ENCODE data around the gene CORO1C. TPM values are rescaled to one million over a fixed set of nuclear protein-coding genes. Genes with fewer than 3 reads are reported as not detected.

CORO1C gene
- polyA plus RNA-seq, 1 donor from 2014 or later: 123 TPM

GRCh38 chr12:108712925-108713203 is 18.5 kb downstream of the CORO1C start:
- Histone ChIP-seq H3K9me3 (ENCODE audit: low read length) (no peaks in the 10 kb centered on the region), H4K20me1 (ENCODE audit: insufficient read depth) (no peaks in the 10 kb centered on the region), H3K4me2 (ENCODE audit: low read length) (no peak overlapping the region), H3K9me2 (ENCODE audit: insufficient read depth, low read length) (no peaks in the 10 kb centered on the region), H3K9ac (ENCODE audit: low read length) (no peak overlapping the region), H3K79me2 (replicated peaks; ENCODE audit: insufficient read depth, low read length) (peaks cover 80% of the 10 kb centered on the region), H3K27ac (ENCODE audit: low read length) (no peak overlapping the region), H3K4me3 (ENCODE audit: low read length) (no peak overlapping the region), H2AFZ (ENCODE audit: low read depth, low read length) (no peak overlapping the region), H3F3A (ENCODE audit: insufficient read depth, low read length, poor library complexity, severe bottlenecking) (no peaks in the 10 kb centered on the region), H3K27me3 (ENCODE audit: insufficient read depth, low read depth, low read length) (no peaks in the 10 kb centered on the region), H3K36me3 (ENCODE audit: insufficient read depth, low read length) (no peaks in the 10 kb centered on the region)
- TF ChIP-seq REST (IDR thresholded peaks at IDR 0.05; ENCODE audit: borderline replicate concordance) (no peak), EZH2 (IDR thresholded peaks at IDR 0.05; ENCODE audit: borderline replicate concordance, insufficient read depth, low read length, poor library complexity, severe bottlenecking) (no peak), CTCF (IDR thresholded peaks at IDR 0.05; ENCODE audit: poor library complexity, severe bottlenecking) (no peak), TAF1 (IDR thresholded peaks at IDR 0.05; ENCODE audit: low read depth) (no peak), POLR2AphosphoS5 (IDR thresholded peaks at IDR 0.05) (no peak)

GRCh38 chr12:108712165-108712924 is 19.0 kb downstream of the CORO1C start:
- H3K9me3 ChIP-seq (ENCODE audit: low read length): no peaks in the 10 kb centered on the region
- no peak overlapping the region for H3K9ac ChIP-seq (ENCODE audit: low read length)
- H3K27ac ChIP-seq (ENCODE audit: low read length): no peak overlapping the region
- H2AFZ ChIP-seq (ENCODE audit: low read depth, low read length): no peak overlapping the region
- no peaks in the 10 kb centered on the region for H3K9me2 ChIP-seq (ENCODE audit: insufficient read depth, low read length)
- H3F3A ChIP-seq (ENCODE audit: insufficient read depth, low read length, poor library complexity, severe bottlenecking): no peaks in the 10 kb centered on the region
- TF ChIP-seq REST (IDR thresholded peaks at IDR 0.05; ENCODE audit: borderline replicate concordance) (no peak), POLR2AphosphoS5 (IDR thresholded peaks at IDR 0.05) (no peak), TAF1 (IDR thresholded peaks at IDR 0.05; ENCODE audit: low read depth) (no peak), RAD21 (conservative IDR thresholded peaks at IDR 0.05) (no peak), EZH2 (IDR thresholded peaks at IDR 0.05; ENCODE audit: borderline replicate concordance, insufficient read depth, low read length, poor library complexity, severe bottlenecking) (no peak), EP300 (conservative IDR thresholded peaks at IDR 0.05; ENCODE audit: poor library complexity, severe bottlenecking) (no peak), MXI1 (conservative IDR thresholded peaks at IDR 0.05; ENCODE audit: poor library complexity, severe bottlenecking) (no peak), SMC3 (conservative IDR thresholded peaks at IDR 0.05; ENCODE audit: poor library complexity) (no peak), CTCF (IDR thresholded peaks at IDR 0.05; ENCODE audit: poor library complexity, severe bottlenecking) (no peak)
- peaks cover 79% of the 10 kb centered on the region for H3K79me2 ChIP-seq (replicated peaks; ENCODE audit: insufficient read depth, low read length)
- no peaks in the 10 kb centered on the region for H3K27me3 ChIP-seq (ENCODE audit: insufficient read depth, low read depth, low read length)
- H3K4me3 ChIP-seq (ENCODE audit: low read length): no peak overlapping the region
- no peak overlapping the region for H3K4me2 ChIP-seq (ENCODE audit: low read length)
- H3K36me3 ChIP-seq (ENCODE audit: insufficient read depth, low read length): no peaks in the 10 kb centered on the region
- H4K20me1 ChIP-seq (ENCODE audit: insufficient read depth): no peaks in the 10 kb centered on the region
